Activated T-cell treated with anti-CD3 and anti-CD28 coated beads for 24 hours (primary cell): Measurements from ENCODE around the gene PUDP.
"Not testable (repeated sequence)": the region's sequence is repeated elsewhere in the genome, so short reads cannot be mapped to it uniquely, and the experiment has no call there.

Experiments used
- DNase-seq: peaks from one replicate; pipeline ENCODE4 v3.0.0-alpha.2; 2020; ENCODE audit warnings: low read depth

The PUDP gene

DNA sequence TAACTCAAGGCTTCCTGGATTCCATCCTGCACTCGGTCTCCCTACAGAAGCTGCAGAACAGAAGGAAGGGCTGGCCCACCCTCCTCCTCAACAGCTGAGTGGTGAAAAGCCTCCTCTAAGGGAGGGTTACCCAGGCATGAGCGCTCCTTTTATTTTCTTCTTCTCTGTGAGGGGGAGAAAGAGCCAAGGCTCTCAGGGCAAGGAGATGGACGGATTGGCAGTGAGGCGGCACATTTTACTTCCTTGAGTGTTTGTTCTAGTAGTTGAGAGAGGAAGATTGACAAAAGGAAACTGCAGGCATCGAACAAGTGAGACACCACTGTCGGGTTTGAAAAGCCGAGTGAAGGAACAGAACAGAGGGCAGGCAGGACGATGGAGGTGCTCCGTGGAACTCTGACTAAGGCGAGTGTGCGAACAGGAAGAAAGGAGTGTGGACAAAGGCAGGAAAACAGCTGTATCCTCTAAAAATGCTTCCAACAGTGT is 38.9 kb downstream of the PUDP start:
- no peak for DNase-seq

DNA sequence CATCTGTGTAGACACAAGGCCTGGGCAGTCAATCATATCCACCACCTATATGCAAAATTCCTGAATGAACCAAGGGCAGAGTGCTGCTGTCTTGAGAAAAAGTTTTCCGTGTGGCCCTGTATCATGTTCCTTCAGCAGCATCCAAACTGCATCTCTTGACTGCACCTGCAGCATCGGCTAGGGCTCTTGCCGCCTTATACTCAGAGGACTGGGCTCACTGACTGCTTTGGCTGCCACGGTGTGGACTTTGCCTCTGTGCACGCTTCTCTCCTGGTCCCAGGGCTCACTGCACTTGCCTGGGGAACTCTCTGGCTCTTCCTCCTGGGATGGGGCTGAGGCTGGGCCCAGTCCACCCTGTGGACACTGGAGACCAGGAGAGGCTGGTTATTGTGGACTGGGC is 39.9 kb downstream of the PUDP start:
- DNase-seq: no peak

DNA sequence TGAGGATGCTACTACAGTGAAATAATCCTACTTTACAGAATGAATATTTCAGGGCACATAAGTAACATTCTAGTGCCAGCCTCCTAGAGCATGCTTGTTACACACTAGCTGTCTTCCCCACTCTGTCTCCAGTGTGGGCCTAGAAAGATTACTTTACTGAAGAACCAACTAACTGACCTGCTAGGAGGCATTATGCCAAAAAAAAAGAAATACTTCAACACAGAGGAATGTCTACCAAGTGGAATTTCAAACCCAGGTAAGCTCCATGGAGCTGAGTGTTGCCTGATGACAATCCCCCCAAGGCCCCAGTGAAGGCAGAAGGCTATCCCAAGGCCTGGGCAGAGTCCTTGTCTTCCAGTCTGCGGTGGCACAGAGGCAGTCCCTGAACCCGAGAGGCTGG is 41.3 kb downstream of the PUDP start:
- no peak for DNase-seq

DNA sequence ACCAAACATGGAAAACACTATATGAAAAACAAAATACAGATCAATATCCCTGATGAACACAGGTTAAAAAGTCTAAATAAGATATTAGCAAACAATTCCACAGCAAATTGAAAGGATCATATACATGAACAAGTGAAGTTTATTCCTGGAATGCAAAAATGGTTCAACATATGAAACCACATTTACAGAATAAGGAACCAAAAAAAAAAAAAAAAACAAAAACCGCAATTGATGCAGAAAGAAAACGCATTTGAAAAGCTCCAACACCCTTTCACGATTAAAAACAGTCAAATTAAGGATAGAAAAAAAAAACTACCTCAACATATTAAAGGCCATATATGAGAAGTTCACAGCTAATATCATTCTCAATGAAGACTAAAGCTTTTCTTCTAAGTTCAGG is 45.8 kb downstream of the PUDP start:
- DNase-seq: no peak

GRCh38 chrX:7100022-7100421 is 47.9 kb downstream of the PUDP start:
- no peak for DNase-seq

DNA sequence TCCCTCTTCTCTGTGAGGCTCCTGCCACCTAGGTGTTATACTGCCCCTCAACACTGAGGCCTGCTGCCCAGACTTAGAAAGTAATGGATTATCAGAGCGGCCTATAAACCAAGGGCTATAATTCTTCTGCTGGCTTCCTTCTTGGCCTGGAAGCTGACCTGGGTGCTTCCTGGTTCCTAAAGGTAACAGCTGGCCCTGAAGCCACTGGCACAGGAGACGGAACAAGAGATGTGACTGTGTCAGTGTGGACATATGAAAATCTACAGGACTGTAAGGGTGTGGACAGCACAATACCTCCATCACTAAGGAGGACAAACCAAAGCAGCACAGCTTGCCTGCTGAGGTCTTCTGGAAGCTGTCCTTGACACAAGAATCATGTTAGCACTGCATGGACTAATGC is 52.3 kb downstream of the PUDP start:
- DNase-seq: not testable (repeated sequence)

GRCh38 chrX:7093305-7093704 is 54.6 kb downstream of the PUDP start:
- no peak for DNase-seq

DNA sequence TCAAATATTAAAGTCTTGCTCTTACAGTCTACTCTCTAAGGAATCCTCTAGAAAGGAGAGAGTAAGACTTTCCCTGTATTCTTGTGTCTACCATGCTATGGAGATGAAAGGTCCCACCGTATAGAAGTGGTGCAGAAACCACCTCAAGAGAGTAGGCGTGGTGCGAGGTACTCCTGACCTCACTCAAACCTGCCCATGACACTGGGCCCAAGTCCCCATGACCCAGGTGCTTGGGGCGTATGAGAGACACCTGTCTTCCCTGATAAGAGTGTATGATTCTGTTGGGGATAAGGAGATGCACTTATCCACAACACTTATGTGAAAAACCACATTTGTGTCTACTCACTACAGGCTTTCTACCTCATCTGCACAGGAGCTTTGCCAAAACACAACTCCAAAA is 55.4 kb downstream of the PUDP start:
- no peak for DNase-seq

DNA sequence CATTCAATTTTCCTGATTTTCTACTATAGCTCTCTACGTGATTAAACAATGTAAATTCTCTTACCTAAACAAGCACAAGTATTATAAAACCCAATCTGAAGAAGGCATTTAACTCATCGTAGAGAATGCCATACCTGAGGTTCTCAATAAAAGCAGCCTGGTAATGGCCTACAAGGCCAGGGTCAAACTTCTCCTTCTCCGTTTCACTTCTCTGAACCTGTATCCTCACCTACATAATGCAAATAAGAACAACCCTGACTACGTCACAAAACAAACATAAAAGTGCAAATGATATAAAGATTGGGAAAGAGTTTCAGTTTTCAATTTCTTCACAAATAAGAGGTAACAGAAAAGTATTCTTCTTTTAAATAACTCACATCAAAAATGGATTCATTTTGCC is 56.0 kb downstream of the PUDP start:
- no peak for DNase-seq

- no peak for DNase-seq
These were observed 57.3 kb downstream of the PUDP start for GRCh38 chrX:7090641-7091040.

- DNase-seq: no peak
These were observed 58.9 kb downstream of the PUDP start for GRCh38 chrX:7088968-7089615.

- DNase-seq: no peak
These were observed 61.6 kb downstream of the PUDP start for GRCh38 chrX:7086384-7086783.

- no peak for DNase-seq
These were observed 62.1 kb downstream of the PUDP start for GRCh38 chrX:7085879-7086278.

GRCh38 chrX:7084841-7085240 is 63.1 kb downstream of the PUDP start:
- no peak for DNase-seq

DNA sequence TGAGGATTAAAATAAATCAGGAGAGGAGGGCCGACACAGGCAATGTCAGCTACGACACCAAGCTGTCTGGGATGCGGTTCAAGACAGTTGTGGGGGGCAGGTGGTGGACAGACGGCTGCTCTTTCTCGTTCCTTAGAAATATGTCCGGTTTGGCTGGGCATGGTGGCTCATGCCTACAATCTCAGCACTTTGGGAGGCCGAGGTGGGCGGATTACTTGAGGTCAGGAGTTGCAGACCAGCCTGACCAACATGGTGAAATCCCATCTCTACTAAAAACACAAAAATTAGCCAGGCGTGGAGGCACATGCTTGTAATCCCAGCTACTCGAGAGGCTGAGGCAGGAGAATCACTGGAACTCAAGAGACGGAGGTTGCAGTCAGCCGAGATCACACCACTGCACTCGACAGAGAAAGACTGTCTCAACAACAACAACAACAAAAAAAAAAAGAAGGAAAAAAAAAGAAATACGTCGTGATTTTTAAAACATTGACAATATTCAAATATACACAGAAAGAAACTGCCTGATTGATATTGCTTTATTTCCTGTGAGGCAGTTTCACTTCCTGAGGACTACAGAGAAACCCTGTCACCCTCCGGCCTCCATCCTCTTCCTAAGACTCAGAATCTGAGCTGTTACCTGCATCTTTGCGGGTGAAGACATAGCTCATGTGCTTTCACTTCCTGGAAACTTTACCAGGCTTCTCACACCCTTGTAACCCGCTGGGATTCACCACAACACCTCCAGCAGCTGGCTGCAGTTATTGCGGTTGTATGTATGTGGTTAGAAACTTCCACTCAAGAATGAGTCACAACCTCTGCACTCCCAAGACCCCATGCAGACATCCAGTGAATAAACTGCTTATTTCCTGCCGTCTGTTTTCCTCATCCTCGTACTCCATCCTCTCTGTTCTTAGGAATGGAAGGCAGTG is 64.2 kb downstream of the PUDP start:
- DNase-seq: peak; percentile 38

GRCh38 chrX:7083021-7083420 is 64.9 kb downstream of the PUDP start:
- DNase-seq: no peak

GRCh38 chrX:7082556-7082955 is 65.4 kb downstream of the PUDP start:
- DNase-seq: no peak

- no peak for DNase-seq
These were observed 70.4 kb downstream of the PUDP start for GRCh38 chrX:7077241-7078230.

DNA sequence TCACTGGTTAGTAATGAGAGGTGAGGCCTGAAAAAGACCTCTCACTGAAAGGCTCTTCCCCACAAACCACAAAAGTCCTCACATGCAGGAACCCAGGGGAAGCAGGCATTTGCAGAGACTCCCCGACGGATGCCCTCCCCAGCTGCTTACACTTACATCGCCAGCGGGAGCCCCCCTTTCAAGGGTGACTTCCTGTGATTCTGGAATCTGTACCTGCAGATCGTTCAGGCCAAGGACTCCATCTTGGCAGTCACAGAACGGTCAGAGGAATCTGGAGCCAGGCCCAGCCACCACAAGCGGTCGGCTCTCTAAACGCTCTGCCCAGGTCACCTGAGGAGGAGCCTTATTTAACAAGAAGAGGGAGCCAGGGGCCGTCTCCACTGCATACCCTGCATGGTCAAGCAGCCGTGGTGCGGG is 71.7 kb downstream of the PUDP start:
- DNase-seq: no peak

GRCh38 chrX:7074908-7075204 is 73.1 kb downstream of the PUDP start:
- no peak for DNase-seq

GRCh38 chrX:7074148-7074907 is 73.6 kb downstream of the PUDP start:
- DNase-seq: no peak

- DNase-seq: no peak
These were observed 74.6 kb downstream of the PUDP start for GRCh38 chrX:7073336-7073735.
